Peyer's patch (tissue), 4 donors: ENCODE data around the gene CDKN2AIP.

Experiments
- POLR2A ChIP-seq, 2 donors: fragments of 450-650 bp; IDR thresholded peaks; one replicate each; pipeline ENCODE4 v1.5.1; 2017; ENCODE audit warnings: antibody characterized with exemption in 2 of 2, mild to moderate bottlenecking in 2 of 2, moderate library complexity in 2 of 2
- TF ChIP-seq, protein P1 (sequence below), 6 experiments: fragments of 450-650 bp in 4 of 6; fragments of 200-600 bp in 2 of 6; sonication (generic) in 1 of 6; IDR thresholded peaks; one replicate each; pipeline ENCODE4 v1.5.1; 2017 to 2019; ENCODE audit warnings: antibody characterized with exemption in 6 of 6, mild to moderate bottlenecking in 3 of 6, moderate library complexity in 1 of 6

DNA sequence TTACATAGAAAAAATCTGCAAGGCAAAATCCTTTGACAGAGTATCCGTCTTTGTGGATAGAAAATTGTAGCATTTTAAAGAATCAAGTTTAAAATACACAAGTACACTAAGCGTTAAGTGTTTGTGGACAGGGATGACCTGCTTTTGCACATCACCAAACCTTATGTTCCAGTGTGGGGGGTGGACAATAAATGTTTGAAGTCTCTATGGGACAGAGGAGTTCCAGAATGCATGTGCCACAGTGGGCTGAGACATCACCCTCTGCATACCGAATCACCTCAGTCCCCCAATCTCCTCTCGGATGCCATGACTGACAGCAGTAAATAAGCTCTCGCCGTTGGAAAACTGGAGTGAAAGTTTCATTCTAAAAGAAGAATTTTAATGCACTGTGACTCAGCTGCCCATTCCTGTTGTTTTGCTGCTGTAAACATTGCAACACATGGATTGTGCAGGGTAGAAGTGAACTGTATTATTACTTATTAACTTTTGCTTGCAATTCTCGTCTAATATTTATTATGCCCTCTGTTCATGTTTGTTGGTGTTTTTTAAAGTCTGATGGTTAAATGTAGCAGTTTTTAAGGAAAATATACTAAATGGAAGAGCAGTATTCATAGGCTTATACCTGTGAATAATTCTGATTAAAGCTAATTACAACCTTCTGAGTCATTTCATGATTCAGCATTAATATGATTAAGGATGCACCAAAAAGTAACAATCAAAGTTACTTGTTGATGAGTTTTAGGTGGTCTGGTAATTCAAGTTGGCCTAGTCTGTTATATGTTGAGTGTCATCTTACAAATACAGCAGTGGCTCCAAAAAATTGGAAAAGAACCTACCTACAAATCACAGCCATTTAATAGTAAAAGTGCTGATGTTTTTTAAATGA lies 24.0 kb downstream of the CDKN2AIP start:
- TF ChIP-seq POLR2A (IDR thresholded peaks at IDR 0.05): no peak
- TF ChIP-seq, protein P1, sequence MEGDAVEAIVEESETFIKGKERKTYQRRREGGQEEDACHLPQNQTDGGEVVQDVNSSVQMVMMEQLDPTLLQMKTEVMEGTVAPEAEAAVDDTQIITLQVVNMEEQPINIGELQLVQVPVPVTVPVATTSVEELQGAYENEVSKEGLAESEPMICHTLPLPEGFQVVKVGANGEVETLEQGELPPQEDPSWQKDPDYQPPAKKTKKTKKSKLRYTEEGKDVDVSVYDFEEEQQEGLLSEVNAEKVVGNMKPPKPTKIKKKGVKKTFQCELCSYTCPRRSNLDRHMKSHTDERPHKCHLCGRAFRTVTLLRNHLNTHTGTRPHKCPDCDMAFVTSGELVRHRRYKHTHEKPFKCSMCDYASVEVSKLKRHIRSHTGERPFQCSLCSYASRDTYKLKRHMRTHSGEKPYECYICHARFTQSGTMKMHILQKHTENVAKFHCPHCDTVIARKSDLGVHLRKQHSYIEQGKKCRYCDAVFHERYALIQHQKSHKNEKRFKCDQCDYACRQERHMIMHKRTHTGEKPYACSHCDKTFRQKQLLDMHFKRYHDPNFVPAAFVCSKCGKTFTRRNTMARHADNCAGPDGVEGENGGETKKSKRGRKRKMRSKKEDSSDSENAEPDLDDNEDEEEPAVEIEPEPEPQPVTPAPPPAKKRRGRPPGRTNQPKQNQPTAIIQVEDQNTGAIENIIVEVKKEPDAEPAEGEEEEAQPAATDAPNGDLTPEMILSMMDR (IDR thresholded peaks at IDR 0.05): no peak
